GM19324 (cell line): ENCODE results near the gene IFT81.
A peak's percentile ranks its signal among the peaks of the same experiment; 100 is the strongest.

ENCODE experiments used
- ATAC-seq: cut with Tn5 transposase; IDR thresholded peaks from one replicate; pipeline ENCODE4 v1.9.1; 2021; ENCODE audit warnings: mild to moderate bottlenecking, moderate library complexity; ENCODE audit not compliant: unreplicated experiment, low FRiP score

The IFT81 gene

DNA sequence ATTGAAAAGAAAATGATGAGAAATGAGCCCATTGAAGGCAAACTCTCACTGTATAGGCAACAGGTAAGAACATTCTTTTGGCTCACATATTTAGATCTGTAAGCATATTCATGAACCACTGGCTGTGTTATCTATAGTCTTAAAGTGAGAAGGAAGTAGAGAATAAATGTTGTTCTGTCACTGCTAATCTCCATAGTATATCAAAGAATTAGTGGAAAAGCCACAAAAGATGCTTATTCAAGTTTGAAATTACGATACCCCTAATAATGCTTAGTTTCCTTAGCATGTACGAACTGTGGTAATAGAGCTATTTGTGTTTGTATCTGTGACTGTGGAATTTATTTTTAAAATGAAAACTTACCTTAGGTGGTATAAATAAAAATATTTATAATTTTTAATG is 22.8 kb downstream of the IFT81 start:
- ATAC-seq, result no peak

- ATAC-seq, result no peak
Observed at GRCh38 chr12:110149086-110149660, 25.0 kb downstream of the IFT81 start.

DNA sequence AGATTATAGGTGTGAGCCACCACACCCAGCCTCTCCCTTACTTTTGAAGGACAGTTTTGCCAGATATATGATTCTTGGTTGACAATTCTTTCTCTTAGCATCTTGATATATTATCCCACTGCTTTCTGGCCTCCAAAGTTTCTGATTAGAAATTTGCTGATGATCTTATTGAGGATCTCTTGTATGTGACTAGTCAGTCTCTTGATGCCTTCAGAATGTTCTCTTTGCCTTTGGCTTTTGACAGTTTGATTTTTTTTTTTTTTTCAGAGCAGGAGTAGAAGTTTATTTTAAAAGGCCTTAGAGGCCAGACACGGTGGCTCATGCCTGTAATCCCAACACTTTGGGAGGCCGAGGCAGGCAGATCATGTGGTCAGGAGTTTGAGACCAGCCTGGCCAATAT is 32.6 kb downstream of the IFT81 start:
- ATAC-seq, result no peak

GRCh38 chr12:110157539-110157938 is 33.4 kb downstream of the IFT81 start:
- no peak for ATAC-seq

DNA sequence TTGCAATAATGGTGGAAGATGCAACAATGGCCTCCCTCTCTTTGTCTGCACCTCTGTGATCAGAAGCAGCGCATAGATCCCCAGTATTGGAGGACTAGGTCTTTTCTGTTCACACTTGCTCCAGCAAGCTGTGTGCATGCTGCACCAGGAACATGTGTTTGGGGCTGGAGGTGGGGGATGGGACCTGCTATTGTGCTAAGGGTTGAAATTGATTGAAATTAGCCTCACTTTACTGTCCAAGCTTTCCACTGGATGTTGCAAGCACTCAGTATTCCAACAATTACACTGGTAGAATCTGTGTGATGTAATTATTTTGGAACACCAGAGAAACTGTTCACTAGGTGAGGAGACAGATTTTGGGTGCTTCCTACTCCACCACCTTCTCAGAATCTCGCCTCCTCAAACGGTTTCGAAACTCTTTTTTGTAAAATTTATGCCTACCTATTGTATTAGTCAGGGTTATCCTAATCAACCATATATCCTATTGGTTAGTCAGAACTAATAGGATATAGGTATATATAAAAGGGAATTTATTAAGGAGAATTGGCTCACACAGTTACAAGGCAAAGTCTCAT is 35.6 kb downstream of the IFT81 start:
- no peak for ATAC-seq

GRCh38 chr12:110165540-110166159 is 41.5 kb downstream of the IFT81 start:
- peak; percentile 90 for ATAC-seq

DNA sequence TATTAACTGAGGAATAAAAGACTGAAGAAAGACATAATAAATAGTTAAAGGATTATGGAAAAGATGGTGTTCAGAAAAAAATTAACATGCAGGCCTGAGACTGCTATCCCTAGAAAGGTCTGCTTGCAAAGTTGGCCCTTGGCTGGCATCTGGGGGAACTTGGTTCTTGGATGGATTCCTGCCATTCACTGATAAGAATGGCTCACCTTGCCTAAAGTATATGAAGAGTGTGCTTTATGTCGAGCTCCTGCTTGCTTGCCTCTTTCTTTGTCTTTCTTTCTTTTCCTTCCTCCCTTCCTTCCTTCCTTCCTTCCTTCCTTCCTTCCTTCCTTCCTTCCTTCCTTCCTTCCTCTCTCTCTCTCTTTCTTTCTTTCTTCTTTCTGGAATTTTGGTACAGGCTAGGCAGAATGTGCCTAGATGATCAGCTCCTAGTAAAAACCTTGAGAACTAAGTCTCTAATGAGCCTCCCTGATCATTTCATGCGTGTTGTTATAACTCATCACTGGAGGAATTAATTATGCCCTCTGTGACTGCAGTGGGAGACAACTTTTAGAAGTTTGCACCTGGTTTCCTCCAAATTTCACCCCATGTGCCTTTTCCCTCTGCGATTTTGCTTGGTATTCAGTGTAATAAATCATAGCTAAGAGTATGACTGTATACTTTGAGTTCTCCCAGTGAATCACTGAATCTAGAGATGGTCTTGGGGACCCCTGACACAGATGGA is 44.7 kb downstream of the IFT81 start:
- ATAC-seq, result no peak

GRCh38 chr12:110170535-110171185 is 46.5 kb downstream of the IFT81 start:
- ATAC-seq, result no peak

DNA sequence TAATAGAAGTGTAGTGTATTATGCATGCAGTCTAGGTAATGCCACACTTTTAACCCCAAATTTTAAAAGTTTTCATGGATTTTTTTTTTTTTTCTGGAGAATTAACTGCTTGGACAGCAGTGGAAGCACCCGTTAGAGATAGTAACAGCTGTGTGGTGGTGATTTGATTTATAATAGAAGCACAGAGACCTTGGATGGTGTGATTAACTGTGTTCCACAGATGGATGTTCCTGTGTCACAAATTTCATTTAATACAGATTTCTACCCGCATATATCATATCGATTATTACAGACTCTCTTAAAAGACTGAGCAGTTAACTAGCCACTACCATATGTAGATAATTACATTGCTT is 47.0 kb downstream of the IFT81 start:
- no peak for ATAC-seq

DNA sequence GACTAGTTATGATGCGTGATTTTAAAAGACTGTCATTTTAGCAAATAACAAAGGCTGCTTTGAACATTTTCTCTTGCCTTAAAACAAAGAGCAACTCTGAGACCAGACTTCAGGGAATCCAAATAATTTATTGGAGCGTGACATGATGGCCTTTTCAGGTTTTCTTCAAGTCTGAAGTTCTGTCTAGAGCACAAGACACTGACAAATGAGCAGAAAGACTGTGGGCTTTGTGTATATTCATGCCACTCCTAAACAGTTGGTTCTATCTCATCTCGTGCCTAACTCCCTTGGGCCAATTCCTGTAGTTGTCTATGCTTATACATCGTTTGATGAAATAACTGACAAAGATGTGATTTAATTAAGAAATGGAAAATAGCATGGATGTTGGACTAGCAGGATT is 47.5 kb downstream of the IFT81 start:
- no peak for ATAC-seq

DNA sequence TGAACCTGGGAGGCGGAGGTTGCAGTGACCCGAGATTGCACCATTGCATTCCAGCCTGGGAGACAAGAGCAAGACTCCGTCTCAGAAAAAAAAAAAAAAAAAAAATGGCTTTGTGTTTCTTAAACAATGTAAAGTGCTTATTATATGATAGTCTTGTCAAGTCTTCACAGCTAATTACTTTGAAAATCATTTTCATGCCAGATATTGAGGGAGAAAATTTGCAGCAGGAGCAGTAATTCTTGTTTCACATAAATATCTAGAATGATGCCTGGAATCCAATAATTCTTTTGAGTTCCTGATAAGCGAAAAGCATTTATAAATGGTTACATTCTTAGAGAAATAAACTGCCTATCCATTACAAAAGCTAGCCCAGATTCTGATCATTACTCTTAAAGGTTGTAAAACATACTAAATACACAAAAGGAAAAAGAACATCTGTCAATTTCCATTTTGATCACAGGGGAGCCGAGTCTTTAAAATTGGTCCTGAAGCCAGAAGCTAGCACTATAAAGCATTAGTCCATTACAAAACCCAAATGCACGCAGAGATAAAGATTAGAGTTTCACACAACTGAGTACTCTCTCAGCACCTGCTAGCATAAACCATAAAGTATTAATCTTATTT is 50.3 kb downstream of the IFT81 start:
- ATAC-seq, result no peak

GRCh38 chr12:110175201-110175600 is 51.0 kb downstream of the IFT81 start:
- ATAC-seq, result no peak

DNA sequence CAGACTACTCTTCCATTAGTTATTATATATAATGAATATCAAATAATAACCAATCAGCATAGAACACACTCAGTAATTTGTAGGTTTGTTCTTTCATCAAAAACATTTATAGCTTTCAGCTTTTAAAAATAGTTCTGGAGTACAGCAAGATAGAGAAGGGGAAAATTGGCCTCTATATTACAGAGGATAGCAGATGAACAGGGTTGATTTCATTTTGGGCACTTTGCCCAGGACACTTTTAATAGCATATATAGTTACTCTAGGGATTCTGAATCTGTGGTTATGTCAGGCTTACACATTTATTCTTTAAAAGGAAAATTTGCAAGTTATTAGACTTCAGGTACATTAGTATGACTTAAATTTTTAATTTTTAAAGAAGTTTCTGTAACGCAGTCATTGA is 52.6 kb downstream of the IFT81 start:
- no peak for ATAC-seq

GRCh38 chr12:110179291-110179690 is 55.1 kb downstream of the IFT81 start:
- no peak for ATAC-seq

- no peak for ATAC-seq
Observed at GRCh38 chr12:110180591-110181005, 56.4 kb downstream of the IFT81 start.

GRCh38 chr12:110182281-110182680 is 58.1 kb downstream of the IFT81 start:
- ATAC-seq, result no peak

GRCh38 chr12:110183386-110183785 is 59.2 kb downstream of the IFT81 start:
- no peak for ATAC-seq

- ATAC-seq, result no peak
Observed at GRCh38 chr12:110185626-110186025, 61.5 kb downstream of the IFT81 start.

GRCh38 chr12:110186059-110186458 is 61.9 kb downstream of the IFT81 start:
- ATAC-seq, result no peak

- ATAC-seq, result no peak
Observed at GRCh38 chr12:110193196-110193595, 69.0 kb downstream of the IFT81 start.

DNA sequence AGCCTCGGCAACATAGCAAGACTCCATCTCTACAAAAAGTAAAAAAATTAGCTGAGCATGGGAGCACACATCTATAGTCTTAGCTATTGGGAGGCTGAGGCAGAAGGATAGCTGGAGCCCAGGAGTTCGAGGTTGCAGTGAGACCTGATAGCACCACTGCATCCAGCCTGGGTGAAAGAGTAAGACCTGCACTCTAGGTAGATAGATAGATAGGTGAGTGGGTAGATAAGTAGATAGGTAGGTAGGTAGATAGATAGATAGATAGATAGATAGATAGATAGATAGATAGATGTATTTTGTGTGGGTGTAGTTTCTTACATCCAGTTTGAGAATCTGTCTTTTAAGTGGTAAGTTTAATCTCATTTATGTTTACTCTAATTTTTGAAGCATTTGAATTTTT is 72.8 kb downstream of the IFT81 start:
- ATAC-seq, result no peak
